Measurements from ENCODE around the gene RFC4.
"Not testable (repeated sequence)": the region's sequence is repeated elsewhere in the genome, so short reads cannot be mapped to it uniquely, and the experiment has no call there.

RFC4 gene

DNA sequence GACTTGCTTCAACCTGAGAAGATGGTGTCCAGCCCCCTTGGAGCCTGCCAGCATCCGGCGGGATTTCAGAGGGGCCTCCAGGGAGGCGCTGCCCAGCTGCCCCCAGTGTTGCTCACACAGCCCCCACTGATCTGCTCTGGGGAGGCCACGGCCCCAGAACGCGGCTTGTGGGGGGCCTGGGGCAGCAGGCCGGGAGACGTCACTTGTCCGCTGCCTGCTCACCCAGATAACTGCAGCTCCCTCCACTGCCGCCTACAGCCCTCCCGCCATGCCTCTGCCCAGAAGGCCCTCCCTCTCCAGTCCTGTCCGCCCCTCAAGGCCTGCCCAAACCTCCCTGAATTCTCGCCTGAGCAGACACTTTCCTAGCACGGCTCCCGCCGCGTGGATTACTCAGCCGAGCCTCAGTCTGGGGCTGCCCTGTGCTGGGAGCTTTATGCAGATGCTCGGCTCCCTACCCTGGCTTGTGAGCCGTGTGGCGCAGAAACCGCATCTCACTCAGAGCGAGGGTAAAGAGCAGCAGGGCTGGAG, 19.1 kb upstream of the RFC4 start:
- Histone ChIP-seq H3K4me3 (ENCODE audit: low read length in 2 of 2) (no peak overlapping the region), H3K9ac (ENCODE audit: low read depth in 1 of 2, low read length in 2 of 2) (no peak overlapping the region), H3K36me3 (ENCODE audit: control insufficient read depth in 2 of 2, insufficient read depth in 2 of 2, low read length in 2 of 2) (no peaks in the 10 kb centered on the region), H3K27me3 (ENCODE audit: control insufficient read depth in 2 of 2, insufficient read depth in 2 of 2, low read length in 2 of 2) (peaks cover 37 to 50% of the 10 kb centered on the region in 2 donors), H3K27ac (ENCODE audit: low read depth in 2 of 2, low read length in 2 of 2) (no peak overlapping the region), H3K9me3 (ENCODE audit: control insufficient read depth in 2 of 2, low read length in 2 of 2) (no peaks in the 10 kb centered on the region), H3K4me1 (ENCODE audit: control insufficient read depth in 2 of 2, insufficient read depth in 2 of 2, low read length in 2 of 2) (peaks cover 3 to 9% of the 10 kb centered on the region in 2 donors)

DNA sequence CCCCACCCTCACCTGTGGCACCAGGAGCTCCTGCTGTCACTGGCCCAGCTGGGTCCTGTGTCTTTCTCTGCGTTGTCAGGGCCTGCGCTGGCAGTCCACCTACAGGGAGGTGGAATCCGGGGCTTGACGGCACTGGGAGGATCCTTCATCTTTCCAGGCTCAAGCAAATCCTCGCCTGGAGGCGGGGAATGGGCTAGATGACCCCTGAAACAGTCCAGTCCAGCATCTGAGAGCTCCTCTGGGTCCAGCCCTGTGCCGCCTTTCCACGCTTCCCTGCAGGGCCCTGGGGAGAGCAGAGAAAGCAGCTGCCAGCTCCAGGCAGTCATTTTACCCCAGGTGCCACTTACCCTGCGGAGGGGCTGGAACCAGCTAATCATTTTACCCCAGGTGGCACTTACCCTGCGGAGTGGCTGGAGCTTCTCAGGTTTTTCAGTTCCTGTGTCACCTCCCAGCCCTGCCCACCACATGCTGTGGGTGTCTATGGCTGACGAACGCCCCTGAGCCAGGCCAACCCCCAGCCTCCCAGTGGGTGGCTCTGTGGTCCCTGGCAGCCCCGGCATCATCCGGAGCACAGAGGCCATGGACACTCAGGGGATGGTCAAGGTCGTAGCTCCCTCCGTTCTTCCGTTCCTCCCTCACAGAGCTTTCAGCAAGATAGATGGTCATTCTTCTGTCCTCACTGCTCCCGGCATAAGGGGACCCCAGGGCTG, 18.3 kb upstream of the RFC4 start:
- Histone ChIP-seq H3K36me3 (ENCODE audit: control insufficient read depth in 2 of 2, insufficient read depth in 2 of 2, low read length in 2 of 2) (no peaks in the 10 kb centered on the region), H3K27me3 (ENCODE audit: control insufficient read depth in 2 of 2, insufficient read depth in 2 of 2, low read length in 2 of 2) (peaks cover 30 to 45% of the 10 kb centered on the region in 2 donors), H3K4me1 (ENCODE audit: control insufficient read depth in 2 of 2, insufficient read depth in 2 of 2, low read length in 2 of 2) (peaks cover 3 to 9% of the 10 kb centered on the region in 2 donors), H3K9me3 (ENCODE audit: control insufficient read depth in 2 of 2, low read length in 2 of 2) (no peaks in the 10 kb centered on the region), H3K9ac (ENCODE audit: low read depth in 1 of 2, low read length in 2 of 2) (no peak overlapping the region), H3K4me3 (ENCODE audit: low read length in 2 of 2) (no peak overlapping the region), H3K27ac (ENCODE audit: low read depth in 2 of 2, low read length in 2 of 2) (no peak overlapping the region)

DNA sequence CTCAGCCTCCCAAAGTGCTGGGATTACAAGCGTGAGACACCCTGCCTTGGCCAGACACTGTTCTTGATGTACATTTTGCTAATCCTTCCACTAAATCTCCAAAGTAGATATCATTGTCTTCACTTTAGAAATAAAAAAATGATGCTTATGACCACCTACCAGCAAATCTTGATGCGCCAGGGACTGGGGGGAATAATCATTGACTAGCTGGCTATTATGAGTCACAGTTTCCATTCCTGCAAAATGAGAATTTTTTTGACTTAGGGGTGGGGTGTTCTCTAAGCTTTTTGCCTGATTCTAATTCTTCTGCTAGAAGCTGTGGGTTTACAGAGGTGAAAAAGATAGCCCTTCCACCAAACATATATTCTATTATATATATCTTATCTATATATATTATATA, 17.1 kb upstream of the RFC4 start:
- H3K4me3 ChIP-seq (ENCODE audit: low read length in 2 of 2): no peak overlapping the region
- H3K4me1 ChIP-seq (ENCODE audit: control insufficient read depth in 2 of 2, insufficient read depth in 2 of 2, low read length in 2 of 2): peaks cover 3 to 9% of the 10 kb centered on the region in 2 donors
- no peaks in the 10 kb centered on the region for H3K36me3 ChIP-seq (ENCODE audit: control insufficient read depth in 2 of 2, insufficient read depth in 2 of 2, low read length in 2 of 2)
- H3K27me3 ChIP-seq (ENCODE audit: control insufficient read depth in 2 of 2, insufficient read depth in 2 of 2, low read length in 2 of 2): peaks cover 29 to 36% of the 10 kb centered on the region in 2 donors
- H3K9ac ChIP-seq (ENCODE audit: low read depth in 1 of 2, low read length in 2 of 2): no peak overlapping the region
- no peak overlapping the region for H3K27ac ChIP-seq (ENCODE audit: low read depth in 2 of 2, low read length in 2 of 2)
- no peaks in the 10 kb centered on the region for H3K9me3 ChIP-seq (ENCODE audit: control insufficient read depth in 2 of 2, low read length in 2 of 2)

GRCh38 chr3:186822388-186822759, 16.1 kb upstream of the RFC4 start:
- H3K4me3 ChIP-seq (ENCODE audit: low read length in 2 of 2); H3K27ac ChIP-seq (ENCODE audit: low read depth in 2 of 2, low read length in 2 of 2); H3K4me1 ChIP-seq (ENCODE audit: control insufficient read depth in 2 of 2, insufficient read depth in 2 of 2, low read length in 2 of 2); H3K9me3 ChIP-seq (ENCODE audit: control insufficient read depth in 2 of 2, low read length in 2 of 2); H3K9ac ChIP-seq (ENCODE audit: low read depth in 1 of 2, low read length in 2 of 2); H3K36me3 ChIP-seq (ENCODE audit: control insufficient read depth in 2 of 2, insufficient read depth in 2 of 2, low read length in 2 of 2): not testable (repeated sequence)
- H3K27me3 ChIP-seq (ENCODE audit: control insufficient read depth in 2 of 2, insufficient read depth in 2 of 2, low read length in 2 of 2): peaks cover 23 to 29% of the 10 kb centered on the region in 2 donors

DNA sequence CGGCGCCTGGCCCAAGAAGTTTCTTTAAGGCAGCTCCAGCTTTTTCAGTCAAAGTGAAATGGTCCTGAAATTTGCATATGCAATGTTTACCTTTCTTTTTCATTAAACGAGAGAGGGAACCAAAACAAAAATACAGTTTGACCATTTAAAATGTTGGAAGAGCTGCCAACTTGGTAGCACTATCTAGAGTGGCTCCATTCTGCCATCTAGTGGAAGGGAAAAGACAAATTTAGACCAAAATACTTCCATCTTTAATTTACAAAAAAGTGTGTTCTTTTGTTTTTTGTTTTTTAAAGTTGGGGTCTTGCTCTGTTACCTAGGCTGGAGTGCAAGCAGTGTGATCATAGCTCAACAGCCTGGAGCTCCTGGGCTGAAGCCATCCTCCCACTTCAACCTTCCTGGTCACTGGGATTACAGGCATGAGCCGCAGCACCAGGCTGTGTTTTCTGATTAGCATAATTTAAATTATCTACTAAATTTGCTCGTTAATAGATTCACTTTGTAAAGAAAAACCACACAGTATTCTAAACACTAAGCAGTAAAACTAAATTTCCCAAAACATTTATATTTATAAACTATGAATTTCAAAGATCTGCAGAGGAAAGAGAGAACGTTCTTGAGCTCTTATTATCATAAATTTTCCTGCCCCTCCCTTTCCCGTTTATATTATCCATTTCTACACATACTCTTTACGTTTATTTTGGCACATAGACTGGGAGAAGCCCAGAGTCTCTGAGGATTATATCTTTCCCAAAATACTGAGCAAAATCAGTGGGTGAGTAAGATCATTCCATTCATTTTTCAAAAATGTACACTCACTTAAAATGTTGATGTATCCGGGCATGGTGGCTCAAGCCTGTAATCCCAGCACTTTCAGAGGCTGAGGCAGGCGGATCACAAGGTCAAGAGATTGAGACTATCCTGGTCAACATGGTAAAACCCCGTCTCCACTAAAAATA, 15.4 kb upstream of the RFC4 start:
- Histone ChIP-seq H3K27ac (ENCODE audit: low read depth in 2 of 2, low read length in 2 of 2) (no peak overlapping the region), H3K4me1 (ENCODE audit: control insufficient read depth in 2 of 2, insufficient read depth in 2 of 2, low read length in 2 of 2) (peaks cover 0 to 6% of the 10 kb centered on the region in 2 donors)

GRCh38 chr3:186818956-186819355, 12.7 kb upstream of the RFC4 start:
- Histone ChIP-seq H3K27ac (ENCODE audit: low read depth in 2 of 2, low read length in 2 of 2) (no peak overlapping the region), H3K9ac (ENCODE audit: low read depth in 1 of 2, low read length in 2 of 2) (no peak overlapping the region), H3K27me3 (ENCODE audit: control insufficient read depth in 2 of 2, insufficient read depth in 2 of 2, low read length in 2 of 2) (peaks cover 0 to 3% of the 10 kb centered on the region in 2 donors), H3K4me1 (ENCODE audit: control insufficient read depth in 2 of 2, insufficient read depth in 2 of 2, low read length in 2 of 2) (no peaks in the 10 kb centered on the region), H3K4me3 (ENCODE audit: low read length in 2 of 2) (no peak overlapping the region), H3K9me3 (ENCODE audit: control insufficient read depth in 2 of 2, low read length in 2 of 2) (no peaks in the 10 kb centered on the region), H3K36me3 (ENCODE audit: control insufficient read depth in 2 of 2, insufficient read depth in 2 of 2, low read length in 2 of 2) (no peaks in the 10 kb centered on the region)

More for the DNA sequence above, 15.4 kb upstream of the RFC4 start:
- Histone ChIP-seq H3K27me3 (ENCODE audit: control insufficient read depth in 2 of 2, insufficient read depth in 2 of 2, low read length in 2 of 2) (peaks cover 23 to 29% of the 10 kb centered on the region in 2 donors), H3K9me3 (ENCODE audit: control insufficient read depth in 2 of 2, low read length in 2 of 2) (no peaks in the 10 kb centered on the region), H3K9ac (ENCODE audit: low read depth in 1 of 2, low read length in 2 of 2) (no peak overlapping the region), H3K36me3 (ENCODE audit: control insufficient read depth in 2 of 2, insufficient read depth in 2 of 2, low read length in 2 of 2) (no peaks in the 10 kb centered on the region), H3K4me3 (ENCODE audit: low read length in 2 of 2) (no peak overlapping the region)

DNA sequence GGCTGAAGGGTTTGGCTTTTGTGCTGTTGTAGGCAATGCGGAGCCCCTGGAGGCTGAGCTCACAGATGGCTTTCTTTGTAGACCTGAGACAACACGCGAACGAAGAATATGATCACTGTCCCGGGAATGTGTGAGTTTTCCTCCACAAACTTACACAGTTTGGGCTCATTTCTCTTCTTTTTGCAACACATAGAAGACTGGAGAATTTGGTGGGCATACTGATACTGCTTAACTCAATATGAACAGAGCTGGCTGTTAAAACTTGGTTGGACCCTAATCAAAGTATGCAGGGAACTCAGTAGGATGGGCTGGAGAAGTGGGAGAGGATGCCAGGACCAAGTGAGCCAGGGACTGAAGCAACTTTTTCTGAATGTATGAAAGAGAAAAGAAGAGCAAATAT, 12.2 kb upstream of the RFC4 start:
- Histone ChIP-seq H3K9me3 (ENCODE audit: control insufficient read depth in 2 of 2, low read length in 2 of 2) (no peaks in the 10 kb centered on the region), H3K4me3 (ENCODE audit: low read length in 2 of 2) (no peak overlapping the region), H3K9ac (ENCODE audit: low read depth in 1 of 2, low read length in 2 of 2) (no peak overlapping the region), H3K36me3 (ENCODE audit: control insufficient read depth in 2 of 2, insufficient read depth in 2 of 2, low read length in 2 of 2) (no peaks in the 10 kb centered on the region), H3K27ac (ENCODE audit: low read depth in 2 of 2, low read length in 2 of 2) (no peak overlapping the region), H3K4me1 (ENCODE audit: control insufficient read depth in 2 of 2, insufficient read depth in 2 of 2, low read length in 2 of 2) (no peaks in the 10 kb centered on the region), H3K27me3 (ENCODE audit: control insufficient read depth in 2 of 2, insufficient read depth in 2 of 2, low read length in 2 of 2) (peaks cover 0 to 4% of the 10 kb centered on the region in 2 donors)

DNA sequence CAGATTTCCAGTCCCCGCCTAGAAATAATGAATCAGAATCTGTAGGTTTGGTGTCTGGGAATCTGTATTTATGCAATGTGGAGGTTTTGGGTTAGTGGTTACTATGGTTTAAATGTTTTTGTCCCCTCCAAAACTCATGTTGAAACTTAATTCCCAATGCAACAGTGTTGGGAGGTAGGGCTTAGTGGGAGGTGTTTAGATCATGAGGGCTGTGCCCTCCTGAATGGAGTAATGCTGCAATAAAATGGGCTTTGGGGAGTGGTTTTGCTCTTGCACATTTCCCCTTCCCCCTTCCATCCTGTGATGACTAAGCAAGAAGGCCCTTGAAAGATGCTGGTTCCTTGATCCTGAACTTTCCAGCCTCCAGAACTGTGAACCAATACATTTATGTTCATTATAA, 9.2 kb upstream of the RFC4 start:
- H3K36me3 ChIP-seq (ENCODE audit: control insufficient read depth in 2 of 2, insufficient read depth in 2 of 2, low read length in 2 of 2): no peaks in the 10 kb centered on the region
- no peaks in the 10 kb centered on the region for H3K4me1 ChIP-seq (ENCODE audit: control insufficient read depth in 2 of 2, insufficient read depth in 2 of 2, low read length in 2 of 2)
- H3K9ac ChIP-seq (ENCODE audit: low read depth in 1 of 2, low read length in 2 of 2): no peak overlapping the region
- H3K27ac ChIP-seq (ENCODE audit: low read depth in 2 of 2, low read length in 2 of 2): no peak overlapping the region
- H3K9me3 ChIP-seq (ENCODE audit: control insufficient read depth in 2 of 2, low read length in 2 of 2): no peaks in the 10 kb centered on the region
- peaks cover 0 to 6% of the 10 kb centered on the region in 2 donors for H3K27me3 ChIP-seq (ENCODE audit: control insufficient read depth in 2 of 2, insufficient read depth in 2 of 2, low read length in 2 of 2)
- H3K4me3 ChIP-seq (ENCODE audit: low read length in 2 of 2): no peak overlapping the region

- no peaks in the 10 kb centered on the region for H3K4me1 ChIP-seq (ENCODE audit: control insufficient read depth in 2 of 2, insufficient read depth in 2 of 2, low read length in 2 of 2)
- no peaks in the 10 kb centered on the region for H3K36me3 ChIP-seq (ENCODE audit: control insufficient read depth in 2 of 2, insufficient read depth in 2 of 2, low read length in 2 of 2)
- no peak overlapping the region for H3K9ac ChIP-seq (ENCODE audit: low read depth in 1 of 2, low read length in 2 of 2)
- H3K27ac ChIP-seq (ENCODE audit: low read depth in 2 of 2, low read length in 2 of 2): no peak overlapping the region
- H3K9me3 ChIP-seq (ENCODE audit: control insufficient read depth in 2 of 2, low read length in 2 of 2): no peaks in the 10 kb centered on the region
- H3K27me3 ChIP-seq (ENCODE audit: control insufficient read depth in 2 of 2, insufficient read depth in 2 of 2, low read length in 2 of 2): peaks cover 0 to 6% of the 10 kb centered on the region in 2 donors
- H3K4me3 ChIP-seq (ENCODE audit: low read length in 2 of 2): no peak overlapping the region
Measured at GRCh38 chr3:186814100-186814499, 7.8 kb upstream of the RFC4 start.

DNA sequence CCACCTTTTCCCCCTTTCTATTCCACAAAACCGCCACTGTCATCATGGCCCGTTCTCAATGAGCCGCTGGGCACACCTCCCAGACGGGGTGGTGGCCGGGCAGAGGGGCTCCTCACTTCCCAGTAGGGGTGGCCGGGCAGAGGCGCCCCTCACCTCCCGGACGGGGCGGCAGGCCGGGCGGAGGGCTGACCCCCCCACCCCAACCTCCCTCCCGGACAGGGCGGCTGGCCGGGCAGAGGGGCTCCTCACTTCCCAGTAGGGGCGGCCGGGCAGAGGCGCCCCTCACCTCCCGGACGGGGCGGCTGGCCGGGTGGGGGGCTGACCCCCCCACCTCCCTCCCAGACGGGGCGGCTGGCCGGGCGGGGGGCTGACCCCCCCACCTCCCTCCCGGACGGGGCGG, 5.0 kb upstream of the RFC4 start:
- not testable (repeated sequence) for H3K4me1 ChIP-seq (ENCODE audit: control insufficient read depth in 2 of 2, insufficient read depth in 2 of 2, low read length in 2 of 2); H3K9me3 ChIP-seq (ENCODE audit: control insufficient read depth in 2 of 2, low read length in 2 of 2); H3K9ac ChIP-seq (ENCODE audit: low read depth in 1 of 2, low read length in 2 of 2); H3K27me3 ChIP-seq (ENCODE audit: control insufficient read depth in 2 of 2, insufficient read depth in 2 of 2, low read length in 2 of 2); H3K27ac ChIP-seq (ENCODE audit: low read depth in 2 of 2, low read length in 2 of 2); H3K4me3 ChIP-seq (ENCODE audit: low read length in 2 of 2); H3K36me3 ChIP-seq (ENCODE audit: control insufficient read depth in 2 of 2, insufficient read depth in 2 of 2, low read length in 2 of 2)

Measured in mucosa of rectum (tissue), 2 donors.